DMS 273 (cell line): ENCODE measurements around the gene LRBA.

Experiments
- DNase-seq: peaks from one replicate; lab custom pipeline; 2025; ENCODE audit not compliant: unreplicated experiment; lab: John Stamatoyannopoulos, UW

LRBA gene

DNA sequence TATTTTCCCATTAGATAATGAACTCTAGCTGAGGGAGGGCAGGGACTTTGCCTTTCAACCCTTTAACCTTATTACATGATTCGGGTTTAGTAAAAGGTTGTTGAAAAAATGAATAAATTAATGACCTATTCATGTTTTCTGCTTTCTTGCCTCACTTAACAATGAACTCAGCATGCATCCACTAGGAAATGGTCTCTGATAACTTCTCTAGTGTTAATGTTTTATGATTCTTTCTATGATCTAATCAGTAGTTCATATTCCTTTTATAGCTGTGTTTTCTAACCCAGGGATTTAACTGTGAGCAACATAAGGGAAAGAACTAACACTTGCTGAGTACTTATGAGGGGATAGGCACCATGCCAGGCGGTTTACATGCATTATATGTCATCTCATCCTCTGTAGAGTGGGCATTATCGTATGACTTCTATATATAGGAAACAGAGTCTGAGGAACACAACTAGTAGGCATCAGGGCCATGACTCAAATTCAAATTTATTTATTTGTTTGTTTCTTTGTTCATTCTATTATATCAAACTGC, 669.8 kb downstream of the LRBA start:
- DNase-seq: no peak

DNA sequence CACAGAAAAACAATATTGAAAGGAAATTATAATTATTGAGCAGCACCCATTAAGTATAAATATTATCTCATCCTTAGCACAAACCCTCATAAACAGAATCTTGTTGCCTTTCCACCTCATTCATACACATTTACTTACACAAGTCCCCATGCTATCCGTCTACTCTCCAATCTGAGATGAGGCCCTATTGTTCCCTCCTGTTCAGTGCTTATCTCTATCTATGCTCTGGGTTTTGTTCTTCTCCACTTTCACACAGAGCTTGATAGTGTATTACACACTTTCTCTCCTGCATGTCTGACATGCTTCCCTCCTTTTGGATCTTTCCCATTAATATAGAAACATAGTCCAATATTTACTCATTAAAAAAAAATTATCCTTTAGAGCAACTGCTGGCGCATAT, 671.3 kb downstream of the LRBA start:
- no peak for DNase-seq

DNA sequence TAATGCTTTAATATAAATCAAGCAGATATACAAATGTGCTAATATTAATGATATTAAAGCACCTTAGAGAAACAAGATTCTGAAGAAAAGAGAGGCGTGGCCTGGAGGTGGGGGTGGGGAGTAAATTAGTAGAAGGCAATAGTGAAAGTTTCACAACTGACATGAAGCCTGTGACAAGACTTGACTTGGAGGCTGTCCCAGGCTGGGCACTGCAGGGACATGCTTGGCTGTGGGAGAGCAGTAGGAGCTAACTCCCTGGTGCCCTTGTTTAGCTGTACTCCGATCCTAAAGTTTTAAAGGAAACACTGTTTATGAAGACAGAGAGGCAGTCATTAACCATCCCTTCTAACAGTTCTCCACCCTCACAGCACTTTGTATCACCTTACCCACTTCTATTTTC, 672.1 kb downstream of the LRBA start:
- no peak for DNase-seq

DNA sequence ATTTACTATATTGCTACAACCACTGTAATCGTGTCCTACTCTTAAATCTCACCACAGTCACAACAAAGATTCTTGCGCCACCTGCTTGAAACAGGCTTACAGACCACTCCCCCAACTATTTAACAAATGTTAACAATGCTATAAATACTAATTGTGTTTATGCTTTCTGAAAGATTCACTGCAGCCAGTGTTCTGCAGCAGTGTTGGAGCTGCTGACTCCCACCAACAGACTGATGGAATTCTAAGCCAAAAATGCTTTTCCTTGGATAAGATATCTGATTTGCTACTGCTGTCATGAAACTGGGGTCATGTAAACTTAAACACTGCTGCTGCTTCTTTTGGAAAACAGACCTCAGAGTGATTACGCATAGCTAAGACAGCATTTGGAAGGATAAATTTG, 677.4 kb downstream of the LRBA start:
- DNase-seq: no peak

DNA sequence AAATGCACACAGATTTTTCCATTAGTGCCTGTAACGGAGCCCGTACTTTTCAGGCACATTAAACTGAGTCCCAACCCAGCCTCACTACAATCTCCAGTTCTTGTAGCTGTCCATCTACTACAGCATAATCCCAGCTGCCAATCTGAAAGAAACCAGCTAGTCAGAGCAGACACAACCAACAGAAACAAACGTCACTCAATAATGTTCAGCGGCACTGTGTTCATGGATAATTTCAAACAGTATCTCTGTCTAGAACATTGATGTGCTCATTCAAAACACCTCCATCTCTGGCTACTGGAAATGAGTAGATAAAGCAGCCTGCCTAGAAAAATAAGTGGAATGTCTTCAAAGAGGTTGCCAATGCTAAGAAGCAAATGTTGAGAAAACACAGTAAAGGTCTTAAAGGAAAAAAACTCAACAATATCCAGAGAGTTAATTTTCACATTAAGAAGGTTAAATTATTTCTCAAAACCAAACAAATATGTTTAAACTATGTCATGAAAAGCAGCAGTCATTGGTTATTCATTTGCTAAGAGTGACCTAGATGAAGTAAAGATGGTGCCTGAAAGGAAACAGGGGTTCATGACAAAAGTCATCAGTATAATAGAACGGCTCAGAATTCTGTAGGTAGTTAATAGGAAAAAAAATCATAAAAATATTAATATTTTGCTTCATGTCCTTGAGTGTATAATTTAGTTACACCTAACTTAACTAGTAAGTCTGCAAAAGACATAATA, 678.2 kb downstream of the LRBA start:
- DNase-seq: no peak

DNA sequence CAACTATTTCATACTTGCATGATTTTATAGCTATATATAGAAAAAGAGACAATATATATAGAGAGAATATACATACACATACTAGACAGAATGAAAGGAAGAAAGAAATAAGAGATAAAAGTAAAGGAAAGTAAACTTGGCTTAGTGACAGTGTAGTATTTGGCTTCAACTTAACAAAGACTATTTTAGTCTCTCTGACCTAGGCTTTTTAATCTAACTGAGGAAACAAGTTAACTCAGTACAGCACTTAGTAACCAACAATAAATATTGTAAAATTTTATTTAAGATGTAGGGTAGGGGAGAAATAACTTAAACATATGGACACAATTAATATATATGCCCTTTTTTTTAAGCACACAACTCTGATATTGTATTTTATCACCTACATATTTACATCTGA, 682.1 kb downstream of the LRBA start:
- DNase-seq: no peak

DNA sequence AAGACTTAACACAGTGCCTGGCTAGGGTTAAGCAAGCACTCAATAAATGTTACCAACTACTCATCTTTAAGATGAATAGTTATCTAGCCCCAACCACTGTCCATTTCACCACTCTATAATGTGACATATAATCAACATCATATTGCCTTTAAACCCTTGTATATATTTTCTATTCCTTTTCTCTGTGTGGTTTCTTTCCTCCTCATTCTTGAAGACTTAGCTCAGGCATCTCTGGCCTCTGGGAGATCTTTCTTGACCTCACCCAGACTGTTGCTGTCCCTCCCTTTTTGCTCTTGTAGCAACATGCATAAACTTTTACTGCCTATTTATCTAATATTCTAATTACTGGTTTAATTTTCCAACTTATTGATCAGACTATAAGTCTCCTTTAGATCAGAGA, 683.0 kb downstream of the LRBA start:
- DNase-seq: no peak

DNA sequence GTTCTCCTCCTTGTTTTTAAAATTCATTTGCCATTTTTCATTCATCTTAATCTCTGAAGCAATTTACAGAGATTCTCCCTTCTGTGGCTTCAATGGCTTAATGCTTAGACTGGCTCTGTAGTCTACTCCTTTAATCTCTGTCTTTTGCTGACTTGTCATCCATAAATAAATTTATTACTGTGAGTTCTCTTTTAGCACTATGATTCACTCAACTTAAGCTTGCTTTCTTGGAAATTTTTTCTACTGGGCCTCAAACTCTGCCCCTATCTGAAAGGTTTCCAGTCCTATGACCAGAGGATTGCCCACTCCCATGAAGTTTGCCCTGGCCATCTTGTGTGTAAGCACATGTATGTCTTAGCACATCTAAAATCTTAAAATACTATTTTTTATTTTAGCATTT, 685.7 kb downstream of the LRBA start:
- DNase-seq: no peak

DNA sequence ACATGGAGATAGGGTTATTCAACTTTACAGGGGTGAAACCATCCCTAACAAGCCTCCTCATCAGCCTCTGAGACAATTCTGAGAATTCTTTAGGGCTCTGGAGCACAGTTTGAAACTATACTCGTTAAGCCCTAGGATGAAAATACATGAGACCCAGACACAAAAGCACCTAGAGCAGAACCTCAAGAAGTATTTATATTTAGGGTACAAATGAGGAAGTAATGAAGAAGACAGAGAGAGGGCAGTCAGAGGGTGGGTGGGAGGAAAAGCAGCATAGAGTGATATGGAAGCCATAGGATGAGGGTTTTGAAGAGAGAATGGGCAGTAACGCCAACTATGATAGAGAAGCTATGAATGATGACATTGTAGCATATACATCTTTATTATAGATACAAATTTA, 686.6 kb downstream of the LRBA start:
- no peak for DNase-seq

DNA sequence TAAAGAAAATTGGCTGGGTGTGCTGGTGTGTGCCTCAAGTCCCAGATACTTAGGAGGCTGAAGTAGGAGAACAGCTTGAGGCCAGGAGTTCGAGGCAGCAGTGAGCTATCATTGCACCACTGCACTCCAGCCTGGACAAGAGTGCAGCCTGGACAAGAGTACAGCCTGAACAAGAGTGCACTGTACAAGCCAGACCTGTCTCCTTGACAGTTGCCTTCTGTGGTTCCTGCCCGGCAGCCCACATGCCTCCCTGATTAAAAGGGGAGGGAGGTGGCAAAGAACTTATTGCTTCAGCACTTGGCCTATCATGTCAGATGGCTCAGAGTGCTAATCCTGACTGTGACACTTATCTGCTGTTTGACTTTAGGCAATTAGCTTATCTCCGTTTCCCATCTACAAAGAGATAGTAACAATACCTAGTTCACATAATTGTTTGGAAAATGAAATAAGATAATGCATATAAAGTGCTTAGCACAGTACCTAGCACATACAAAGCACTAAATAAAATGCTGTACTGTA, 687.8 kb downstream of the LRBA start:
- no peak for DNase-seq

DNA sequence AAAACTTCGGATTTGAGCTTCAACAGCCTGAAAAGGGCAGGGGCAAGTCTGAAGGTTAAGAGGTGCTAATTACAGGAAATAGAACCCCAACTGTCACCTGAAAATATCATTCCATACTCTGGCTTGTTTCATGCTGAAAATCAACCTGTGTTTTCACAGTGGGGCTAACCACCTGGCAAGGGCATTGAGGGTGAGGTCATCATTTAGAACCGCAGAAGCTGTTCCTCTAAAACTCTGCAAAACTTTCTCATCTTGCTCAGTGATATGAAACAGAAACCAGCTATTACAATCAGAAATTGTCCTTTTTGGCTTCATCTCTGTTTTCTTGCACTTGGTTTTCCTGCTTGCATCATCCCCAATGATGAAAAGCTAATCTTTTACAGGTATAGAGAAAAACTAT, 689.2 kb downstream of the LRBA start:
- peak; percentile 22 for DNase-seq

DNA sequence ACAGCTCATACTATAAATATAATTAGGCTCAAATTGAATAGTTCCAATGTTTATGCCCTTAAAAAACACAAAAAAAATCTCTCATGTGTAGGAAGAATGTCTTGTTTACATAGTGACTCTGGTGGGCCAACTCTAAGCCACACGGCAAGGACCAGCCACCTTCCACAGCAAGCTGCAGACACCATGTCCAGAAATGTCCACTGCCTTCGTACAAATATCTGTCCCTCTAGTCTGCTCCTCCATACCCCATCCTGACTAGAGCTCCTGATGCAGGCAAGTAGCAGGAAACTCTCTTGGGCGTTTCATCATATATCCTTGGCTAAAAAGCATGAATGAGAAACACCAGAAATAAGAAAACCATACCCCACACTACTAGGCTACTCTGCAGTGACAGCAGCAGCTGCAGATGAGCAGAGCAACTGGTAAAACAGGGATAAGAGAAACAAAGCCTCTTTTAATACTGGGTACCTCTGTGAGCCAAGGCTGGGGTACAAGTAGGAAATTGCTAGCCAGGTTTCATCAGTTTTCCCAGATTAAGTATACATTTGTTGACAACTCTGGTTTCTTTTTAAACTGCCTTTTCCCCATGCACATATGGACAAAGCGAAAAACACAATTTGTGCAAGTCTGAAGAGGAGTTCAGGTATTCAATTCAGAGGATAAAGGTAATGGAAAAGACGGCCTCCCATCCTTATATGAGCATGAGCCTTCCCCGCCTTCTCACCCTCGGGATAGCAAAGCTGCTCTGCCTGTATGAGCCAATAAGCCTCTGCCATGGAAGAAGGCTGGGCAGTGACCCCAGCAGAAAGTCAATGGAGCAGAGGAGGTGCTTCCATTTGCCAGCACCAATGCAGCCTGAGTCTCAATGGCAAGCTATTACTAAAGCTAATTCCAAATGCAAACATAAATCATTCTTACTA, 691.4 kb downstream of the LRBA start:
- DNase-seq: no peak

DNA sequence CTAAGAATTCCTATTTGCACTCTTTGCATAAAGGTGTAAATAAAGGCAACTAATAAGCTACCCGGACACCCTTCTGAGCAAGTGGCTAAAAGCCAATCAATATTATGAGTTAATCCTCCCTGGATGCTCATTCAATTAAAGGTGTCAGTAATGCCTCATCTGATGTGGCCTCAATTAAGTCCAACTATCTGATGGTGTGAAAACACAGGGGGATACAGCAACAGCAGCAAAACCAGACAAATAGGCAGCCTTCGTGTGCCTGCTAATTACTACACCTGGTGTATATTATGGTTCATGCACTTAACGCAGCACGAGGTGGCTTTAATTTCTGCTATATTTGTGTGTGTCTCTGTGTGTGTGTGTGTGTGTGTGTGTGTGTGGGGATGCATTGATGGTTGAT, 692.4 kb downstream of the LRBA start:
- DNase-seq: no peak

DNA sequence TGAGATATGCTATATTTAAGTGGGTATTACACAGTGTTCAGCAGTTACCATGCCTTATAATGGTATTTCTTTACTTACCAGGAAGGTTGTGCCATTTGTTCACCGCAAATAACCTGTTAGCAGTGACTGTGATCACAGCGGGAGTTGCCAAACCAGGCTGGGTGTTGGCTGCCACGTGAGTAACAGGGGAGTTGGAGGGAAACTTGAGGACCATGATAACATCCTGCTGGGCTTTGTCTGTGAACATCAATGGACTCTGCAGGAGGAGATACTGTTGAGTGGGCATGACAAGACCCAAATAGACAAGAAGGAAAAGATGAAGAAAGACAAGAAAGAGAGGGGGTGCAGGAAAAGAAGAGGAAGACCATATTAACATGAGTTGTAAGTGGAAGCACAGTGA, 694.0 kb downstream of the LRBA start:
- DNase-seq: no peak

DNA sequence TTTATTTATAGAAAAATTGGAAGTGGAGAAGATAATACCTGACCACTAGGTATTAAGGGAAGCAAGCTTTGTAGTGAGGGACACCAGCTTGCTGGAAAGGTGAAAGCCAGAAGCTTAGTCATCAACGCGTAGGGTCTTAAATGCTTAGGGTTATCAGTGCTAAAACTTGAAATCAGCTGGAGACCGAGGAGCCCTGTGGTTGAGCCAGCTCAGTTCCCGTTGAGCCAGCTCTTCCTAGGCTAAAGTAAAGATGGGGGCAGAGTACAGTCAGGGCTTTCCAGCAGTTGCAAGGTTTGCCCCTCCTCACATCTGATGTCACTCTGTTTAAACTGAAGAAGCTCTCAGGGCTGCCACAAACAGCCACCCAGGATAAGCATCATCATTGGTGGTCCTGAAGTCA, 696.1 kb downstream of the LRBA start:
- no peak for DNase-seq

DNA sequence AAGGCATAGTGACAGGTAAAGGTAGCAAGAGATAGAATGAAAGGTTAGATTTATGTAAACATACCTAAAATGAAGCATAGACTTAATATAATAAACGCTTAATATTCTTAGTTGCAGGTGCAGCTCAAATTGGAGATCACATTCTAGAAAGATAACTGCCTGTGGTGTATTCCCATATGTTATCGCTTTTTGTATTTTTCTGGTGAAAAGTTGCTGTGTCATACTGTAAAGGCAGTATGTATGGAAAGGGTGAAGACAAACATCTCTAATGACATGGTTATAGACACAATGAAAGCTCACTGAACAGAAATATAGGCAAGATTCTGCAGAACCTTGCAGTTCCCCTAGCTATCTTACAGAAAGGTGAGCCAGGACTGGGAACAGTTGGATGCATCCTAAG, 696.6 kb downstream of the LRBA start:
- no peak for DNase-seq

DNA sequence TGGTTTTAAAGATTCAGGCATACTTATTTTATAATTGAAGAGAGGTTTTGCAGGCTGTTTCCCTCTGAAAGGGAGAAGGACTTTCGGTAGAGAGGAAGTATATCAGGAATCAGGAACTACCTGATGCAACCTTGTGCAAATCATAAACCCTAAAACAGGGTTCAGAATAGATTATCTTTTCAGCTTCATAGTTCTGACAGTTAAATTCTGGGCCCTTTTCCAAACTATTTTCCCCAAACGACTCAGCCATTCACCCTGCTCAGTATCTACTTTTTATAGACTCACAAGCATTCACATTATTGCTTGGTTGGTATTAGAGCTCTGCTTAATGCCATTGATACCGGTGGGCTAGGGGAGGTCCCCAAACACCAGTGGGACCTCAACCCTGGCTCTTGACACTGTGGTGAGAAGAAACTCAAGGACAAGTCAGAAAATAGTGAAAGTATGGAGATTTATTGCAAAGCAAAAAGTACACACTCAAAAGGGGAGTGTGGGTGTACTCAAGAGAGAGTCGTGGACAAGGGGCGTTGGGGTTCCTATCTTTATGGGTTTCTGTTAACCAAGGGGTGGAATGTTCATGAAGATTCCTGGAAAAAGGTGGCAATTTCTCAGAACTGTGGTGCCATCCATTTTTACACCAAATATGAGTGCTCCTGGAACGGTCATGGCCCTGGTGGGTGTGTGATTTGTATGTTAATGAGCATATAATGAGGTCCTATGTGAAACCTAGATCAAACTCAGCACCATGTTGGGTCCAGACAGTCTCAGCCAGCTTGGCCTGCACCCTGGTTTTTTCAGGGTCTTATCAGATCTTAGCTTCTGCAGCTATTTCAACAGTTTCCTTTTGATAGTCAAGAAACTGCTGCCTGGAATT, 698.5 kb downstream of the LRBA start:
- peak; percentile 22 for DNase-seq

DNA sequence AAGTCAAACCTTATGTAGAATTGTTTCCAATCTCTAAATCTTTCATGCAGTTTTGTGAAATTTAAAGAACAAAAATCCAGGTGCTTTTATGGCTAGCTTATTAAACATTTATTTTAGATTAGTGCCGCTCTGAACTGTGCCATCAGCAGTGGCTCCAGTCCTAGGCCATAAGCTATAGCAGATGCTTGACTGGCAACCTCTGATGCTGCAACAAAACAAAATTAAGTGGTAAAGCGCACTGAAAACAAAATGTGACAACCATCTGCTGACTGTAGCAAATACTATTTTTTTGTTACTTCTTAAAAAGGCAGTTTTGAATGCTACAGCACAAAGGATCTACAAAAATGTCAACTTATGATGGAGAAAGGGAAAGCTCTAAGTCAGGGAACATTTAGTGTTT, 699.4 kb downstream of the LRBA start:
- peak; percentile 71 for DNase-seq

DNA sequence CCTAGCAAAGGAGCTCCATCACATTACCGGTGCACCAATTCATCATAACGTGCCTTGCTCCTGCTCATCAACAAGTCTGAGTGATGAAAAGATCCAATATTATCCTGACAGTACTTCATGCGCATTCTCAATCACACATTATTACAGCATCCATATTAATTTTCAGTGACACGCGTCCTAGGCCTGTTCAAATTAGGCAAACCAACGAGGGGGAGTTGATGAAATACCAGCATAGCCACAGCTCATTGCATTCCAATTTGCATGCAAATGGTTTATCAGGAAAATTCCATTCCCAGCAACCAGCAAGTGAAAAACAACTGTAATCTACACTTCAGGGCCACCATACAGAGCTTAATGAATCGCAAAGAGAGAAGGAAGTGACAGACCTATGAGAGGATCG, 699.9 kb downstream of the LRBA start:
- peak; percentile 79 for DNase-seq

DNA sequence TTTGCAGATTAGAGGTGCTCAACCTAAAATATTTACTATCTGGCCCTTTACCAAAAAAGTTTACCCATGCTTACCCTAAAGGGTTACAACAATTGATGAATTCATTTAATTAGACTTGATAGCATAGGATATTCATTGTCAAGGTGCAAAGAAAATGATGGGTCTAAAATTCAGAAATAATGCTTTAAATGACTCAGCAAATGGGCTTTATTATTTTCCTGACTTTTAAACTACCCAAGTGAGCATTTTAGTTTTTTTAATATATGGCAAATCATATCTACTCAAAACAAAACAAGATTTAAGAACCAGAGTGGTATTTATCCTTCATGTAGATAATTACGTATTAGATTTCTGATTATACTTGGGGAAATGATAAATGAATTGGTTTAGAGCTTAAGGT, 701.1 kb downstream of the LRBA start:
- no peak for DNase-seq
